IMR-90 (cell line): Measurements from ENCODE around the gene AMIGO3. TPM values are rescaled to one million over a fixed set of nuclear protein-coding genes. Genes with fewer than 3 reads are reported as not detected.
A peak's percentile ranks its signal among the peaks of the same experiment; 100 is the strongest.

Experiments
- ATAC-seq: fragments of 200-7000 bp; cut with Tn5 transposase; 2 replicates; pipeline ENCODE4 v1.9.1; 2020; ENCODE audit warnings: low read depth, mild to moderate bottlenecking, moderate library complexity
- BruUV-seq: library from RNA; stranded (reverse); fragments of 400-500 nt; replicated peaks from 2 replicates; lab custom pipeline; 2021; lab: Mats Ljungman, UMichigan
- CTCF ChIA-PET: fragments of 300-600 bp; formaldehyde crosslinking; extraction: SDS; loops from one replicate; lab custom pipeline; 2021; ENCODE audit warnings: antibody characterized with exemption; lab: Yijun Ruan, JAX
- POLR2A ChIA-PET: fragments of 300-600 bp; sonication (Branson Sonifier 250); formaldehyde crosslinking; loops from one replicate; lab custom pipeline; 2022; ENCODE audit warnings: antibody characterized with exemption; ENCODE audit not compliant: unreplicated experiment; lab: Charles Lee
- DNase-seq: peaks from one replicate; pipeline ENCODE4 v3.0.0; 2013
- H2AFZ ChIP-seq: replicated peaks from 2 replicates; pipeline ENCODE3; 2013; ENCODE audit warnings: low read length, mild to moderate bottlenecking; ENCODE audit not compliant: poor library complexity
- H2AK5ac ChIP-seq: 2 replicates; pipeline ENCODE4 v1.6.1; 2013; ENCODE audit warnings: low read depth, low read length, inconsistent platforms
- H2AK9ac ChIP-seq: replicated peaks from 2 replicates; pipeline ENCODE3; 2013; ENCODE audit warnings: mild to moderate bottlenecking, low read depth, low read length, moderate library complexity; ENCODE audit not compliant: poor library complexity
- H2BK120ac ChIP-seq: 2 replicates; pipeline ENCODE4 v1.6.1; 2013; ENCODE audit warnings: low read depth, low read length, inconsistent platforms
- H2BK15ac ChIP-seq: 3 replicates; pipeline ENCODE4 v1.6.1; 2013; ENCODE audit warnings: low read depth, low read length, inconsistent platforms
- H2BK20ac ChIP-seq: 2 replicates; pipeline ENCODE4 v1.6.1; 2013; ENCODE audit warnings: low read depth, mild to moderate bottlenecking, inconsistent platforms, low read length, moderate library complexity
- H2BK5ac ChIP-seq: 2 replicates; pipeline ENCODE4 v1.6.1; 2013; ENCODE audit warnings: mild to moderate bottlenecking, low read depth, low read length, inconsistent platforms; ENCODE audit not compliant: poor library complexity, severe bottlenecking
- H3K14ac ChIP-seq: replicated peaks from 2 replicates; pipeline ENCODE4 v1.6.1; 2013; ENCODE audit warnings: low read depth, low read length, inconsistent platforms
- H3K18ac ChIP-seq: 2 replicates; pipeline ENCODE4 v1.6.1; 2013; ENCODE audit warnings: low read depth, low read length, control low read depth
- H3K23ac ChIP-seq: 2 replicates; pipeline ENCODE4 v1.6.1; 2013; ENCODE audit warnings: low read depth, low read length, inconsistent platforms
- H3K27ac ChIP-seq: 2 replicates; pipeline ENCODE4 v1.5.1; 2013; ENCODE audit warnings: mild to moderate bottlenecking, control low read depth, low read length; ENCODE audit not compliant: insufficient read depth
- H3K27me3 ChIP-seq: 2 replicates; pipeline ENCODE4 v1.6.1; 2013; ENCODE audit warnings: low read length; ENCODE audit not compliant: control insufficient read depth, insufficient read depth
- H3K36me3 ChIP-seq: 2 replicates; pipeline ENCODE4 v1.6.1; 2013; ENCODE audit warnings: low read length, mixed read lengths; ENCODE audit not compliant: control insufficient read depth, insufficient read depth
- H3K4ac ChIP-seq: 2 replicates; pipeline ENCODE4 v1.6.1; 2013; ENCODE audit warnings: low read depth, low read length, inconsistent platforms
- H3K4me1 ChIP-seq: 2 replicates; pipeline ENCODE4 v1.6.1; 2013; ENCODE audit warnings: low read length, mixed read lengths; ENCODE audit not compliant: control insufficient read depth, insufficient read depth
- H3K4me2 ChIP-seq: 2 replicates; pipeline ENCODE4 v1.6.1; 2013; ENCODE audit warnings: low read depth, mild to moderate bottlenecking, control low read depth, low read length, moderate library complexity
- H3K4me3 ChIP-seq: 2 replicates; pipeline ENCODE4 v1.5.1; 2013; ENCODE audit warnings: low read depth, mild to moderate bottlenecking, control low read depth, low read length, moderate library complexity; ENCODE audit not compliant: insufficient read depth
- H3K56ac ChIP-seq: 2 replicates; pipeline ENCODE4 v1.6.1; 2013; ENCODE audit warnings: low read length, inconsistent platforms; ENCODE audit not compliant: insufficient read depth; ENCODE audit errors: extremely low read depth
- H3K79me1 ChIP-seq, 2 experiments: 2 replicates each; pipeline ENCODE4 v1.6.1; 2013; ENCODE audit warnings: low read length in 2 of 2, inconsistent platforms in 1 of 2, low read depth in 1 of 2
- H3K9ac ChIP-seq: 2 replicates; pipeline ENCODE4 v1.6.1; 2013; ENCODE audit warnings: low read depth, low read length, control low read depth
- H3K9me1 ChIP-seq: 2 replicates; pipeline ENCODE4 v1.6.1; 2013; ENCODE audit warnings: low read length, inconsistent platforms; ENCODE audit not compliant: insufficient read depth
- H3K9me3 ChIP-seq: 2 replicates; pipeline ENCODE4 v1.6.1; 2013; ENCODE audit warnings: low read length; ENCODE audit not compliant: control insufficient read depth, insufficient read depth
- H4K20me1 ChIP-seq: 2 replicates; pipeline ENCODE4 v1.6.1; 2013; ENCODE audit warnings: low read length, inconsistent platforms; ENCODE audit not compliant: insufficient read depth
- H4K5ac ChIP-seq: 2 replicates; pipeline ENCODE4 v1.6.1; 2013; ENCODE audit warnings: mild to moderate bottlenecking, low read depth, low read length, control low read depth
- H4K8ac ChIP-seq, 2 experiments: 2 replicates each; pipeline ENCODE4 v1.6.1; 2013; ENCODE audit warnings: low read depth in 2 of 2, low read length in 2 of 2, control low read depth in 1 of 2, inconsistent platforms in 1 of 2
- H4K91ac ChIP-seq: 2 replicates; pipeline ENCODE4 v1.6.1; 2013; ENCODE audit warnings: low read depth, low read length, inconsistent platforms; ENCODE audit not compliant: insufficient read depth
- BHLHE40 ChIP-seq: fragments of 150-350 bp; IDR thresholded peaks from 2 replicates; pipeline ENCODE4 v1.6.1; 2016; ENCODE audit warnings: mild to moderate bottlenecking, low read depth, low read length
- CEBPB ChIP-seq: IDR thresholded peaks from 2 replicates; pipeline ENCODE4 v1.6.1; 2012; ENCODE audit warnings: low read depth, low read length, improper control_type of control experiment
- FOS ChIP-seq: fragments of 150-350 bp; IDR thresholded peaks from 2 replicates; pipeline ENCODE4 v1.6.1; 2016; ENCODE audit warnings: low read depth, low read length
- MAFK ChIP-seq: IDR thresholded peaks from 2 replicates; pipeline ENCODE4 v1.6.1; 2012; ENCODE audit warnings: low read depth, low read length, improper control_type of control experiment
- MAZ ChIP-seq: IDR thresholded peaks from 2 replicates; pipeline ENCODE4 v1.6.1; 2012; ENCODE audit warnings: low read depth, mild to moderate bottlenecking, low read length, improper control_type of control experiment, moderate library complexity, borderline replicate concordance
- NFE2L2 ChIP-seq: fragments of 150-350 bp; IDR thresholded peaks from 2 replicates; pipeline ENCODE4 v1.6.1; 2016; ENCODE audit warnings: low read depth, mild to moderate bottlenecking, low read length
- POLR2A ChIP-seq: IDR thresholded peaks from 2 replicates; pipeline ENCODE4 v1.6.1; 2012; ENCODE audit warnings: mild to moderate bottlenecking, low read depth, low read length
- RAD21 ChIP-seq: IDR thresholded peaks from 2 replicates; pipeline ENCODE4 v1.6.1; 2012; ENCODE audit warnings: low read length, improper control_type of control experiment
- RCOR1 ChIP-seq: IDR thresholded peaks from 2 replicates; pipeline ENCODE4 v1.6.1; 2012; ENCODE audit warnings: mild to moderate bottlenecking, low read length, improper control_type of control experiment; ENCODE audit not compliant: insufficient replicate concordance
- RFX5 ChIP-seq: IDR thresholded peaks from 2 replicates; pipeline ENCODE4 v1.8.0; 2012; ENCODE audit warnings: low read depth, mild to moderate bottlenecking, low read length, moderate library complexity
- SMC3 ChIP-seq: fragments of 150-350 bp; IDR thresholded peaks from 2 replicates; pipeline ENCODE4 v1.6.1; 2016; ENCODE audit warnings: low read depth, mild to moderate bottlenecking, antibody characterized with exemption, low read length, moderate library complexity
- WGBS, 2 experiments: methylation state at CpG; one replicate each; pipeline versions ENCODE4 v1.1.5 to v1.1.7; 2013; ENCODE audit warnings: missing lambda C conversion rate in 2 of 2; ENCODE audit not compliant: insufficient read length in 1 of 2; ENCODE audit errors: extremely low coverage in 2 of 2; 5-methylcytosine and 5-hydroxymethylcytosine counted together
- dilution Hi-C: fragments of 300-500 bp; cut with HindIII; formaldehyde crosslinking; loops from one replicate; pipeline ENCODE4 v1.14.3; 2018; ENCODE audit warnings: low sequenced_read_pairs; ENCODE audit not compliant: unreplicated experiment
- in situ Hi-C: fragments of 300-500 bp; cut with MboI; formaldehyde crosslinking; loops from 3 replicates; pipeline ENCODE4 v1.14.3; 2019; ENCODE audit warnings: low sequenced_read_pairs, inconsistent platforms, mixed read lengths
- intact Hi-C: fragments of 100-400 bp; cut with micrococcal nuclease; formaldehyde crosslinking; loops from 2 replicates; pipeline ENCODE4 v1.10.0; 2022
- polyA plus RNA-seq, 3 experiments: library from polyadenylated mRNA; depleted of rRNA; stranded (reverse); fragments of >200 nt; gene quantifications; 2 replicates each; pipeline ENCODE4 v1.2.3, GENCODE V29; 2012; ENCODE audit warnings: low replicate concordance in 1 of 3
- total RNA-seq: library from RNA; depleted of rRNA; stranded (reverse); fragments of >200 nt; gene quantifications from 2 replicates; pipeline ENCODE4 v1.2.3, GENCODE V29; 2012
- TF ChIP-seq, protein P1 (sequence below): fragments of 150-350 bp; IDR thresholded peaks from 2 replicates; pipeline ENCODE4 v1.6.1; 2017; ENCODE audit warnings: mild to moderate bottlenecking, antibody characterized with exemption, low read length, low read depth

The AMIGO3 gene
- total and polyA plus RNA-seq, 2 of the 4 experiments (the other 2 are of a cell fraction): 1.5 TPM; not detected in 1

DNA sequence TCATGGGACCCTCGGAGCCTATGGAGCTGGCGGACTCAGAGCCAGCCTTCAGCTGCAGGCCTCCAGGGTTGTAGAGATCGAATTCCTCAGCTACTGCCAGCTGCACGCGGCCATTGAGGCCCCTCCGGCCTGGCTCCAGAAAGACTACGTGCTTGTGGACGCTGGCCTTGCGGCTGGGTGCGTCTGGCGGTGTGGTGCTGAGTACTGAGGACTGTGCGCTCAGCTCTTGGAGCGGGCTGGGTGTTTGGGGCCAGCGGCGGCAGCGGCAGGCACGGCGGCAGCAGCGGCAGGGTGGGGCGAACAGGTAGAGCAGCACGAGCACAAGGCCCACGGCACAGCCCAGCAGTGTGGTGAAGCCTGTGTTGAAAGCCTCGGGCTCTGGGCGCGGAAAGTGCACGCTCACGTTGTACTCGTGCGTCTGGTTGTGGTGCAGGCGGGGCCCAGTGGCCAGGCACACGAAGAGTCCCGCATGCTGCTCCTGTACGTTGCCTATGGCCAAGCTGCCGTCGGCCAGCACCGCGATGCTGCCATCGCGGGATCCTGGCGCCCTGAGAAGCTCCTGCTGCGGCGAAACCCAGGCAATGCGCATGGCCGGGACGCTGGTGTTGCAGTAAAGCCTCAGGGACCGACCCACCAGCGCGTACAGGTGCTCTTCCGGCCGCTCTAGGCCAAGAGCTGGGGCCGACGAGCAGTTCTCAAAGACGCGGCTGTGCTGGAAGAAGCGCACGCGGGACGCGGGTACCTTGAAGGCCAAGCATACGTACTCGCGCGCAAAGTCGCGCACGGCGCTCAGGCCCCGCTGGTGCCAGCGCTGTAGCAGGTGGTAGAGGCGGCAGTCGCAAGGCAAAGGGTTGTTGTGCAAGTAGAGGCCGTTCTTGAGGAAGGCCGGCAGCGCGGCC, 1.3 kb downstream of the AMIGO3 start:
- Histone ChIP-seq H4K91ac (no peak overlapping the region), H3K4me2 (peak overlapping the region; percentile 98; the same call in 1 of the 2 replicates), H4K20me1 (peaks cover 31% of the 10 kb centered on the region), H2BK15ac (no peak overlapping the region), H3K36me3 (peaks cover 31% of the 10 kb centered on the region), H3K9me1 (peaks cover 5% of the 10 kb centered on the region; the same call in 1 of the 2 replicates), H2BK20ac (no peak overlapping the region), H3K4me3 (no peak overlapping the region), H3K56ac (no peak overlapping the region), H3K27ac (no peak overlapping the region), H3K9me3 (no peaks in the 10 kb centered on the region), H3K4me1 (peaks cover 13% of the 10 kb centered on the region), H2BK5ac (no peak overlapping the region), H3K18ac (no peak overlapping the region), H3K9ac (no peak overlapping the region), H4K8ac (no peak overlapping the region), H4K5ac (no peak overlapping the region), H3K4ac (no peak overlapping the region), H3K23ac (no peak overlapping the region), H2AK5ac (no peak overlapping the region), H3K14ac (no peak overlapping the region), H3K79me1 (peaks cover 11 to 35% of the 10 kb centered on the region in 2 experiments; a peak in 3 of 4 replicates), H2BK120ac (no peak overlapping the region), H2AK9ac (peak overlapping the region; percentile 91), H3K27me3 (no peaks in the 10 kb centered on the region), H2AFZ (peak overlapping the region; percentile 95)
- WGBS, 2 experiments: 75% methylated on average over 39 of the region's 75 CpGs; no CpG with 5 or more reads in 1 of the 2 experiments
- no peak for DNase-seq
- ChIA-PET POLR2A (interaction anchor here (0.8 kb wide), 1 partner anchor 40 kb away, joined by 5 read pairs; no protein-coding TSS in a partner anchor), CTCF (interaction anchor here (1.4 kb wide), 1 partner anchor 178 kb away, joined by 3 read pairs; no protein-coding TSS in a partner anchor)
- ATAC-seq: no peak
- TF ChIP-seq MAFK (no peak), BHLHE40 (no peak), RCOR1 (no peak), FOS (no peak), RAD21 (no peak), MAZ (no peak), POLR2A (no peak), RFX5 (no peak), NFE2L2 (no peak), SMC3 (no peak), CEBPB (no peak)
- TF ChIP-seq, protein P1, sequence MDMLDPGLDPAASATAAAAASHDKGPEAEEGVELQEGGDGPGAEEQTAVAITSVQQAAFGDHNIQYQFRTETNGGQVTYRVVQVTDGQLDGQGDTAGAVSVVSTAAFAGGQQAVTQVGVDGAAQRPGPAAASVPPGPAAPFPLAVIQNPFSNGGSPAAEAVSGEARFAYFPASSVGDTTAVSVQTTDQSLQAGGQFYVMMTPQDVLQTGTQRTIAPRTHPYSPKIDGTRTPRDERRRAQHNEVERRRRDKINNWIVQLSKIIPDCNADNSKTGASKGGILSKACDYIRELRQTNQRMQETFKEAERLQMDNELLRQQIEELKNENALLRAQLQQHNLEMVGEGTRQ: no peak
- BruUV-seq: no TSS peak
- intact Hi-C loops: no loop called here
- dilution Hi-C loops: no loop called here
- in situ Hi-C loops: no loop called here
